ENCODE results near the gene AQP1. TPM values are rescaled to one million over a fixed set of nuclear protein-coding genes. Genes with fewer than 3 reads are reported as not detected.

Gene AQP1
- total RNA-seq, 1 experiment from 2014 or later = 1.2 TPM

GRCh38 chr7:30971440-30971839 lies 59.8 kb downstream of the AQP1 start:
- no peak overlapping the region for H3K27ac ChIP-seq (ENCODE audit: low read length)

GRCh38 chr7:30971840-30972563 lies 60.3 kb downstream of the AQP1 start:
- Histone ChIP-seq H4K20me1 (ENCODE audit: low read length) (no peaks in the 10 kb centered on the region), H3K9ac (ENCODE audit: low read length) (no peak overlapping the region), H3K4me2 (ENCODE audit: low read length) (no peak overlapping the region), H2AFZ (ENCODE audit: low read length) (no peak overlapping the region), H3K4me3 (ENCODE audit: low read length) (no peak overlapping the region), H3K9me3 (ENCODE audit: low read length) (no peaks in the 10 kb centered on the region), H3F3A (ENCODE audit: low read length, unreplicated experiment) (no peaks in the 10 kb centered on the region), H3K9me2 (replicated peaks; ENCODE audit: low read length) (no peaks in the 10 kb centered on the region), H3K27ac (ENCODE audit: low read length) (no peak overlapping the region), H3K79me2 (ENCODE audit: low read length) (no peaks in the 10 kb centered on the region), H3K36me3 (ENCODE audit: low read depth, low read length) (no peaks in the 10 kb centered on the region), H3K27me3 (ENCODE audit: low read length) (0 out of 2 replicates have a peak, but pooled peaks cover 6% of the 10 kb centered on the region), H3K4me1 (ENCODE audit: insufficient read depth, low read length) (peaks cover 8% of the 10 kb centered on the region; the same call in 1 of the 2 replicates)
- DNase-seq (no peak), ATAC-seq (no peak)
- intact Hi-C loops (cut with micrococcal nuclease) = no loop called here
- CTCF ChIA-PET = no interaction called here
- POLR2A ChIA-PET (ENCODE audit: unreplicated experiment) = no interaction called here
- TF ChIP-seq, protein P1, sequence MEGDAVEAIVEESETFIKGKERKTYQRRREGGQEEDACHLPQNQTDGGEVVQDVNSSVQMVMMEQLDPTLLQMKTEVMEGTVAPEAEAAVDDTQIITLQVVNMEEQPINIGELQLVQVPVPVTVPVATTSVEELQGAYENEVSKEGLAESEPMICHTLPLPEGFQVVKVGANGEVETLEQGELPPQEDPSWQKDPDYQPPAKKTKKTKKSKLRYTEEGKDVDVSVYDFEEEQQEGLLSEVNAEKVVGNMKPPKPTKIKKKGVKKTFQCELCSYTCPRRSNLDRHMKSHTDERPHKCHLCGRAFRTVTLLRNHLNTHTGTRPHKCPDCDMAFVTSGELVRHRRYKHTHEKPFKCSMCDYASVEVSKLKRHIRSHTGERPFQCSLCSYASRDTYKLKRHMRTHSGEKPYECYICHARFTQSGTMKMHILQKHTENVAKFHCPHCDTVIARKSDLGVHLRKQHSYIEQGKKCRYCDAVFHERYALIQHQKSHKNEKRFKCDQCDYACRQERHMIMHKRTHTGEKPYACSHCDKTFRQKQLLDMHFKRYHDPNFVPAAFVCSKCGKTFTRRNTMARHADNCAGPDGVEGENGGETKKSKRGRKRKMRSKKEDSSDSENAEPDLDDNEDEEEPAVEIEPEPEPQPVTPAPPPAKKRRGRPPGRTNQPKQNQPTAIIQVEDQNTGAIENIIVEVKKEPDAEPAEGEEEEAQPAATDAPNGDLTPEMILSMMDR (conservative IDR thresholded peaks at IDR 0.05; ENCODE audit: low read depth, low read length) = no peak
- TF ChIP-seq EZH2 (IDR thresholded peaks at IDR 0.05; ENCODE audit: low read length, unreplicated experiment) = no peak
- TF ChIP-seq EZH2phosphoT487 (IDR thresholded peaks at IDR 0.05; ENCODE audit: borderline replicate concordance, low read length) = no peak
- BruUV-seq (replicated peaks) = no TSS peak

More at GRCh38 chr7:30971440-30971839, 59.8 kb downstream of the AQP1 start:
- Histone ChIP-seq H3K4me1 (ENCODE audit: insufficient read depth, low read length) (peaks cover 8% of the 10 kb centered on the region; the same call in 1 of the 2 replicates), H3K4me3 (ENCODE audit: low read length) (no peak overlapping the region), H3K27me3 (ENCODE audit: low read length) (0 out of 2 replicates have a peak, but pooled peaks cover 6% of the 10 kb centered on the region), H2AFZ (ENCODE audit: low read length) (no peak overlapping the region), H3K79me2 (ENCODE audit: low read length) (no peaks in the 10 kb centered on the region), H3K9me3 (ENCODE audit: low read length) (no peaks in the 10 kb centered on the region), H3K36me3 (ENCODE audit: low read depth, low read length) (no peaks in the 10 kb centered on the region), H4K20me1 (ENCODE audit: low read length) (no peaks in the 10 kb centered on the region), H3F3A (ENCODE audit: low read length, unreplicated experiment) (no peaks in the 10 kb centered on the region), H3K9ac (ENCODE audit: low read length) (no peak overlapping the region), H3K4me2 (ENCODE audit: low read length) (no peak overlapping the region), H3K9me2 (replicated peaks; ENCODE audit: low read length) (no peaks in the 10 kb centered on the region)
- ATAC-seq (no peak), DNase-seq (no peak)
- TF ChIP-seq EZH2phosphoT487 (IDR thresholded peaks at IDR 0.05; ENCODE audit: borderline replicate concordance, low read length) (no peak), EZH2 (IDR thresholded peaks at IDR 0.05; ENCODE audit: low read length, unreplicated experiment) (no peak)
- TF ChIP-seq, protein P1 (conservative IDR thresholded peaks at IDR 0.05; ENCODE audit: low read depth, low read length) = no peak
- no TSS peak for BruUV-seq (replicated peaks)
- CTCF ChIA-PET = no interaction called here
- POLR2A ChIA-PET (ENCODE audit: unreplicated experiment) = no interaction called here
- intact Hi-C loops (cut with micrococcal nuclease) = no loop called here

GRCh38 chr7:30973292-30973691 lies 61.6 kb downstream of the AQP1 start:
- BruUV-seq (replicated peaks) = no TSS peak
- intact Hi-C loops (cut with micrococcal nuclease) = no loop called here

More at GRCh38 chr7:30973292-30973691, 61.6 kb downstream of the AQP1 start:
- Histone ChIP-seq H3K79me2 (ENCODE audit: low read length) (no peaks in the 10 kb centered on the region), H3K27ac (ENCODE audit: low read length) (no peak overlapping the region), H3K36me3 (ENCODE audit: low read depth, low read length) (no peaks in the 10 kb centered on the region), H3K9me2 (replicated peaks; ENCODE audit: low read length) (no peaks in the 10 kb centered on the region), H3K9me3 (ENCODE audit: low read length) (no peaks in the 10 kb centered on the region), H3K4me2 (ENCODE audit: low read length) (no peak overlapping the region), H4K20me1 (ENCODE audit: low read length) (no peaks in the 10 kb centered on the region), H3K4me1 (ENCODE audit: insufficient read depth, low read length) (peaks cover 8% of the 10 kb centered on the region; the same call in 1 of the 2 replicates), H3K27me3 (ENCODE audit: low read length) (0 out of 2 replicates have a peak, but pooled peaks cover 6% of the 10 kb centered on the region), H3K9ac (ENCODE audit: low read length) (no peak overlapping the region), H2AFZ (ENCODE audit: low read length) (no peak overlapping the region), H3K4me3 (ENCODE audit: low read length) (no peak overlapping the region), H3F3A (ENCODE audit: low read length, unreplicated experiment) (no peaks in the 10 kb centered on the region)
- POLR2A ChIA-PET (ENCODE audit: unreplicated experiment) = no interaction called here
- TF ChIP-seq, protein P1 (conservative IDR thresholded peaks at IDR 0.05; ENCODE audit: low read depth, low read length) = no peak
- TF ChIP-seq EZH2phosphoT487 (IDR thresholded peaks at IDR 0.05; ENCODE audit: borderline replicate concordance, low read length) (no peak), EZH2 (IDR thresholded peaks at IDR 0.05; ENCODE audit: low read length, unreplicated experiment) (no peak)
- ATAC-seq (no peak), DNase-seq (no peak)
- CTCF ChIA-PET = interaction anchor here (1.1 kb wide), 1 partner anchor 10 kb away, joined by 3 read pairs; no protein-coding TSS in a partner anchor

Measured in PC-3 (cell line).